ENCODE measurements around the gene OR2V1.
"Not testable (repeated sequence)": the region's sequence is repeated elsewhere in the genome, so short reads cannot be mapped to it uniquely, and the experiment has no call there.

OR2V1 gene

DNA sequence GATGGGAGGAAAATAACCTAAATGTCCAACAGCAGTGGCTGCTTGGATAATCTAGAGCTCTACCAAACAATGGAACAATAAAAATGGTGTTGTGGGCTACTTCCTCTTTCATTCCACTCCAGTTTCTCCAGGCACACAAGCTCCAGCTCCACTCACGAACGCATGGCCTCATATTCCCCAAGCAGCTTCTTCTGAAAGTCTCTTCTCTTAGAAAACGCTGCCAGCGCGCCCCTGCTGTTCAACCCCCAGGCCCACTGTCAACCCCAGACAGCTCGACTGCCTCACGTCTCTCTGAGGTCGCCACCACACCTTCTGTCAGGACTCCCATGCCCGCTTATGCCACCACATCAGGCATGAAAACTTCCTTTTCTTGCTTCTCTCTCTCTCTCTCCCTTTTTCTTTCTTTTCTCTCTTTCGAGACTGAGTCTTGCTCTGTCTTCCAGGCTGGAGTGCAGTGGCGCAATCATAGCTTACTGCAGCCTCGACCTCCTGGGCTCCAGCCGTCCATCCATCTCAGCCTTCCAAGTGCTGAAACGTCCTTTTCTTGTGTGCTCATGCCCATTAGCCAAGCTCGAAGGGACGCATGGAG, 32.6 kb upstream of the OR2V1 start:
- TF ChIP-seq GATA3 (IDR thresholded peaks at IDR 0.05; ENCODE audit: low read depth, low read length) = no peak
- TF ChIP-seq GATA2 (IDR thresholded peaks at IDR 0.05; ENCODE audit: low read depth, low read length) = no peak

DNA sequence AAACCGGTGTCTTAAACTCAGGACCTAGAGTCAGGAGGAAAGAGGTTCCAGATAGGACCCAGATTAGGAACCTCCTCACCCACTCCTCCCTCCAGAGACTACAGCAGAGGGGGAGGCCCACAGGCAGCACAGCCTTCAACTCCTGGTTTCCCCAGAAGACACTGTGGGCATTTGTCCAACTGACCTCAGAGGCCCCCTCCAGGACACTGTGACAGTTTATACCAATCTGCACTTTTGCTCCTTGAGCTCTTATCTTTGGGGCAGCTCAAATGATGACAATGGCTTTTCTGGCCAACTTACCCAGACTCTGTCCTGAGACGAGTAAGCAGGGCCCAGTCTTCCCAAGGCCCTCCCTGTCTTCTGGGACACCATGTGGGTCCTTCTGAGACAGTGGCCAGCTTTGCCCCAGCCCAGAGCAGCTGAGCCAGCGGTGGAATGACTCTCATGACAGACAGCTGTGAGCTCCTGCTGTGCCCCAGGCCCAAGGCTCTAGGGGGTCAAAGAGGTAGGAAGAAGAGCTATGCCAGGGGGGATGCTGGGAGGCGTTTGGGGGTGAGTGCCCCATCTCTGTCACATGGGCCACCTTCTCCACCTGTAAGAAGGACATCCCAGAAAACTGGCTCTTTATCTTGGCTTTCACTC, 30.7 kb upstream of the OR2V1 start:
- TF ChIP-seq GATA2 (IDR thresholded peaks at IDR 0.05; ENCODE audit: low read depth, low read length) (no peak), GATA3 (IDR thresholded peaks at IDR 0.05; ENCODE audit: low read depth, low read length) (no peak)

DNA sequence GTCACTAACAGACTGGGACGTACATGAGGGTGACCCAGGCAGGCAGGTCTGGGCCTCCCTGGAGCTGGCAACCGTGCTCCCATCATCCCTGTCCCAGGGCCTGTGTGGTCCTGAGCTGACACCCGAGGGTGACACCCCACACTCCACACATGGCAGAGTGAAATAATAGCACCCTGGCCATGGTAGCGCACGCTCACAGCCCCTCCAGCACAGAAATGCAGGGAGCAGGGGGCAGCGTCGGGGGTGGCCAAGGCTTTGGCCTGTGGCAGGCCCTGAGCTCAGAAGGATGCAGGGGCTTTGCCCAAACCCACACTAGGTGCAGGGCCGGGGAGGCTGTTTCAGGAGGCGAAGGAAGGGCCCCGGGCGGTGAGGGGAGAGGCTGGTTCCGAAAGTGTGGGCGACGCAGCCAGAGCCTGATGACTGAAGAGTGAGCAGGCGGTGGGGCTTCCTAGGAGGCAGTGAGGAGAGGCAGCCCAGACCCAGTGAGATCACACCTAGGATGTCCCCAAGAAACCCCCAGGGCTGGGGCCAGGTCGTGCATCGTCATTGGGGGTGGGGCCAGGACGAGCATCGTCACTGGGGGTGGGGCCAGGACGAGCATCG, 29.3 kb upstream of the OR2V1 start:
- TF ChIP-seq GATA2 (IDR thresholded peaks at IDR 0.05; ENCODE audit: low read depth, low read length) = no peak
- TF ChIP-seq GATA3 (IDR thresholded peaks at IDR 0.05; ENCODE audit: low read depth, low read length) = no peak

DNA sequence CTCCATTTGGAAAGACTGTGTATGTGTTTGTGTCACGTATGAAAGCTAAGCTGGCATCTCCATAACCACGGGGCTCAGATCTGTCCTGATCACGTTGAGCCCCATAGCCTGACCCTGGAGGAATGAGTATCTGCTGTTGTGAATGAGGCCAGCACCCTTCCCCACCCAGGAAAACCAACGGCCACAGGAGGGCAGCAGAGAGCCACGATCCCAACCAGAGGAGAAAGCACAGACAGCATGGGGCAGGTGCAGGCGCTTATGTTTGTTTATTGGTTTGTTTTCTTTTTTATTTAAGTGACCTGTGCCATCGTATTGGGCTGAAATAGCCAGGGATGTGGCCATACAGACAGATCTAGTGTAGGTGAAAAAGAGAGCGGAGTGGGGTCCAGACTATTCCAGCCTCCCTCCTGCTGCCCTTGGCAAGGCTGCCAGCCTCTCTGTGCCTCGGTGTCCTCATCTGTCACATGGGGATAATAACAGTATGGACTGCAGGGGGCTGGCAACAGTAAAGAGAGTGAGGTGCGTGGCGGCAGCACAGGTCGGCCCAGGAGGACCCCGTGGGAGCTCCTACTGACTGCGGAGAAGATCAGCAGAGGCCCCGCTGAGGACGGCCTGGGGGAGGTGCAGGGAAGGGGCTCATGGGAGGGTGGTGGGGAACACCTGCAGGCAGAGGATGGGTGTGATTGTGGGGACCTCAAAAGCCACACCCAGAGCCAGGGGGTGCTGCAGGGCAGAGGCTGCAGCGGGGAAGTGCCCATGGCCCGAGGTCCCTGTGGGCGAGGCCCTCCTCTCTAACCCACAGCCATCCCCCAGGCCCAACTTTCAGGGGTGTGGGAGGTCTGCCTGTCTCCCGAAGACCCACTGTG, 28.6 kb upstream of the OR2V1 start:
- TF ChIP-seq GATA2 (IDR thresholded peaks at IDR 0.05; ENCODE audit: low read depth, low read length) = no peak
- no peak for TF ChIP-seq GATA3 (IDR thresholded peaks at IDR 0.05; ENCODE audit: low read depth, low read length)

DNA sequence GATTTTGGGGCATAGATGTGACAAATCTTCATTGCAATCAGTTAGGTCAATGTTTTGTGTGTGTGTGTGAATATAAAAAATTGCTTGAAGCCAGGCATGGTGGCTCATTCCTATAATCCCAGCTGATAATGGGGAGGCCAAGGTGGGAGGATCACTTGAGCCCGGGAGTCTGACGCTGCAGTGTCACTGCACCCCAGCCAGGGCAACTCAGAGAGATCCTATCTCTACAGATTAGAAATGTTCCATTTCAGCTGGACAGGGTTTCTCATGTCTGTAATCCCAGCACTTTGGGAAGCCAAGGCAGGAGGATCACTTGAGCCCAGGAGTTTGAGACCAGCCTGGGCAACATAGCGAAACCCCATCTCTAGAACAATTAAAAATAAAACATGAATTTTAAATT, 27.9 kb upstream of the OR2V1 start:
- TF ChIP-seq GATA2 (IDR thresholded peaks at IDR 0.05; ENCODE audit: low read depth, low read length) = no peak
- no peak for TF ChIP-seq GATA3 (IDR thresholded peaks at IDR 0.05; ENCODE audit: low read depth, low read length)

DNA sequence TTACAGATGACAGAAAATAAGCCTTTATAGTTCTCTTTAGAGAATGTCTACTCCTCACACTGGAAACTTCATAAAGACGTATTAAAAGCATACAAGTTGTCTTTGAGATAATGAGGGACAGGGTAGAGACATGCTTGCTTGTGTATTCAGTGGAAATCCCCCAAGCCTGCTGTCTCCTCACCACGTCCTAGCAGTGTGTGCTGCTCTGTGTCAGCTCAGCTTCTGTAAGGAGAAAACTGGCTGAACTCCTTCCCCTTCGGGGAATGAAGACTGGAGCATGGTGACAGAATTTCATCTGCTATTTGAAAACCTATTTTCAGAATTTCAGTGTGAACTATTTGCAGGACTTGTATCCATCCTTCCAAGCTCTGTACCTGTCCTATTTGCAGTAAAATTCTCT, 25.8 kb upstream of the OR2V1 start:
- TF ChIP-seq GATA3 (IDR thresholded peaks at IDR 0.05; ENCODE audit: low read depth, low read length) (no peak), GATA2 (IDR thresholded peaks at IDR 0.05; ENCODE audit: low read depth, low read length) (no peak)

DNA sequence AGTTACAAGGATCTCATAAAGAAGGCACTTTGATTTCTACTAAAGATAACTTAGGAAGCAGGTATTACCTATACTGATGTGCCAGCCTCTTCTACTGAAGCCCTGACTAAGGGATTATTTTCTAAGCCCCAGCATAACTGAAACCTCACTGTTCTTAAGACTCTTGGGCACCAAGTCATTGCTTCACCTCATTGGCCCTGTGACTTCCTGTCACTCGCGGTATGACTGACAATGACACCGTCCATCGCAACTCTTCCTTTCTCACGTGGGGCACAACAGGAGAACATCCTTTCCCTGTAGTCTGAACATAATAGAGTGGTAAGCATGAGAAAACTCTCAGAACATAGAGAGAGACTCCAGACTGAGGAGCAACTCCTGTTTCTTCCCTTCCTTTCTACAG, 22.8 kb upstream of the OR2V1 start:
- no peak for TF ChIP-seq GATA2 (IDR thresholded peaks at IDR 0.05; ENCODE audit: low read depth, low read length)
- TF ChIP-seq GATA3 (IDR thresholded peaks at IDR 0.05; ENCODE audit: low read depth, low read length) = no peak

DNA sequence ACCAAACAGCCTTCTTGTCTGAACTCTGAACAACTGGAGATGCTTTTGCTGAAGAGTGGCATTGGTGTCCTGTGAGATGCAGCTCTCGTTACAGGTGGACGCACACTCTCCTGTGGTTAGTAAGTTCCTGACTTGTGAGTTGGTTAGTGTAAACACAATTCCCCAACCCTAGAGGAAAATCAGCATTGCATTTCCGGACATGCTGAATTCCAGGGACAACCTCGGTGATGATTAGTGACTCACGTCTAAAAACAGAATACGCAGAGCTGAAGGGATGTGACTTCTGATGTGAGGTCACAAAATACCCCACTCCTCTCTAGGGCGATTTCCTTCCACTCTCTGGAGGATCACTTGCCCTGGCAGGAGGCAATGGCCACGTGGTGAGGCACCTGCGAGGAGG, 21.4 kb upstream of the OR2V1 start:
- TF ChIP-seq GATA2 (IDR thresholded peaks at IDR 0.05; ENCODE audit: low read depth, low read length) (no peak), GATA3 (IDR thresholded peaks at IDR 0.05; ENCODE audit: low read depth, low read length) (no peak)

DNA sequence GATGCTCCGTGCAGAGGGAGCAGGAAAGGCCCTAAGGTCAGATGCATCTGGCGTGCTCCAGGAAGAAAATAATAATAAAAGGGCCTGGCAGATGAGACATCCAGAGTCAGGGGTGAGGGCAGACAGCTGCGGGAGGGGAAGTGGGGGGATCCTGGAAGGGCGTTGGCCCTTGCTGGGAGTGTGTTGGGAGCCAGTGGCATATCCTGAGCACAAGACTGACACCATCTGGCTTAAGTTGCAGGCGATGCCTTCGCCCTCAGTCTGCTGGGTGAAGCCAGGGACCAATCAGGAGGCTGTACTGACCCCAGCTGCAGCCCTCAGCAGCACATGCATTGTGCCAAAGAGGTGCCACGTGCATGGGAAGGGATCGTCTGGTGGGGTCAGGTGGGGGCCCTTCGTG, 20.2 kb upstream of the OR2V1 start:
- TF ChIP-seq GATA2 (IDR thresholded peaks at IDR 0.05; ENCODE audit: low read depth, low read length) (no peak), GATA3 (IDR thresholded peaks at IDR 0.05; ENCODE audit: low read depth, low read length) (no peak)

DNA sequence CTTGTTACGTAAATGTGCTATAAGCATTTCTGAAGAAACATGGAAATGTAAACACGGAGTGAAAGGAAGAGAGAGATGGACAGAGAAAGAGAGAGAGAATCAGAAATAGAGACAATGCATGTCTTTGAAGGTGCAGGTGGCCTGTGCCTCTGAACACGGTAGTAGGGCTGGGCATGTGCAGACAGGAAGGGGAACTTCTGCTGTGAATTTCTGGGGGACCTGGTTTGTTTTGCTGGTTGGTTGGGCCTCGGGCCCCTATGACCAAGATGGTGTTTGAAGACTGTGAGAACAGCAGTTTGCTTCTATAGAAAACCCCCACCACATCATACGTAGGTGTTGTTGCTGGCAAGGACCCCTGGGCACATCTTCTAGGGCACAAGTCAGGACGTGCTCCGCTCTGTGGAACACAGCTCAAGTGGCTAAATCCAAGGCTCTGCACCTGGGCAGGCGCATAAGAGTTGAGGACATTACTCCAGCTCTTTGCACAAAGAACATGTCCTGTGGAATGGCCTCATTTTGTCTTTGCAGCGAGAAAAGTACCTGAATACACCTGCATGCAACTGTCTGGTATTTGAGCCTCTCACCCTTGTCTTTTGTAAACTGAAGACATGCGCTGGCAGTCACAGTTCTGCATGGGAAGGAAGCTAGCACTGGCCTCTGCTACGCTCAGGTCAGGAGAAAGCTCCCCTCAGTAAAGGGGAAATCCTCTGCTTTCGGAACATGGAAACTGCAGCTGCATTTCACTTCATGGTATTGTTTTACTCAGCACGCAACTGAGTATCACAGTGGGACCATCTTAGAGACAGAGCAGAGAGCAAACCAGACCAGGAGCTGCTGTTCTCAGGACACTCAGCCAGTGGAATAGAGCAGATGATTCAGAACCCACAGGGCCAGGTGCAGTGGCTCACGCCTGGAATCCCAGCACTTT, 19.1 kb upstream of the OR2V1 start:
- no peak for TF ChIP-seq GATA2 (IDR thresholded peaks at IDR 0.05; ENCODE audit: low read depth, low read length)
- no peak for TF ChIP-seq GATA3 (IDR thresholded peaks at IDR 0.05; ENCODE audit: low read depth, low read length)

DNA sequence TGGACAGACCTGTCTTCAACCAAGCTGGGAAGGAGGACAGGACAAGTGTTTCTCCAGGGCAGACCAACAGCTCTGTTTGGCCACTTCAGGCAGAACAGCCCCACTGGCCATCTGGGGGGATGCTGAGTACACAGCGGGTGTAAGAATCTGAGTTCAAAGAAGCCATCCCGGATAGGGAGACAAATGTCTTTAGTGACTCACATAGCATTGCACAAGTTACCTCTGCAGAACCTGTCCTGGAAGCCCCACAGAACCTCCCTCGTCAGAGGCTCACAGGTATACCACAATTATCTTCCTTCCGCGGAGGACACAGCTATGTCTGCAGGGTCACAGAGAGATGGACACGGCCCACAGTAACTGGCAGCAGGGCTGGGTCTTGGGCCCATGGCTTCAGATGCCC, 18.4 kb upstream of the OR2V1 start:
- TF ChIP-seq GATA2 (IDR thresholded peaks at IDR 0.05; ENCODE audit: low read depth, low read length) (no peak), GATA3 (IDR thresholded peaks at IDR 0.05; ENCODE audit: low read depth, low read length) (no peak)

DNA sequence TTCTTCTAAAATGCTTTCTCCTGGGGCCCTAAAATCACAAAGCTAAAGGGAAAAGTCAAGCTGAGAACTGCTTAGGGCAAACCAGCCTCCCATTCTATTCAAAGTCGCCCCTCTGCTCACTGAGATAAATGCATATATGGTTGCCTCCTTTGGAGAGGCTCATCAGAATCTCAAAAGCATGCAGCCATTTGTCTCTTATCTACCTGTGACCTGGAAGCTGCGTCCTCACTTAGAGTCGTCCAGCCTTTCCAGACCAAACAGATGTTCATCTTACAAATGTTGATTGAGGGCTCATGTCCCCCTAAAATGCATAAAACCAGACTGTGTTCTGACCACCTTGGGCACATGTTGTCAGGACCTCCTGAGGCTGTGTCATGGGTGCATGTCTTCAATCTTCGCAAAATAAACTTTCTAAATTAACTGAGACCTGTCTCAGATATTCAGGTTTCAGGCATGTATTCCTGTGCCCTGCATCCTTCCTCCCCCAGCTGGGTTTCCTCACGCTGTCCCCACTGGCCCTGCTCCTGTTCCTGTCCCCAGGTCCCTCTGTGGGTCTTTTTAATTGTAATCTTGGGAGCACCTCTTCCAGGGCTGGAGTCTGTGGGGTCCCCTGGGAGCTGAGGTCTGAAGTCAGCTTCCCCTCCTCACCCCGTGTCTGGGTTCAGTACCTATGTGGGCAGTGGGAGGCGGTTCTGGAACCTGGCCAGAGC, 16.1 kb upstream of the OR2V1 start, which contains the start of gene OR2V2:
Gene OR2V2 (plus strand): TSS at position 660 of the 710 bp plus-strand sequence. CDS start 7,357 bp downstream, outside the sequence.
- TF ChIP-seq GATA3, GATA2 (IDR thresholded peaks at IDR 0.05; ENCODE audit: low read depth, low read length): not testable (repeated sequence)

DNA sequence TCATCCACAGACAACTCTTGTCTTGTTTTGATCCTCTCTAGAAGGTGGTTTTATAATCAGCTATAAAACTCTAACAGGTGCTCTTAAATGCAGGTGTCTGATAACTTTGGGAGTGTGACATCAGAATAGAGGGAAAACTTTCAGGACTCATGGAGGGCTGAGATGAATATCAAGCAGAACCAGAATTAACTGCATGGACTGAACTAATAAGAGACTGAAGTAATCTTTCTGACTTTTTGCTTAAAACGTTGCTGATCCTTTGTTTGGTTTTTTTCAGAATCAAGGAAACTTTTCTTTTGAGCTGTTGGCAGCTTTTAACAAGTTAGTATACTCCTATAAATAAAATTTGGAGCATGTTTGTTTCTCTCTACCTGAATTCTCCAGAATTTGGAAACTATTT, 14.2 kb upstream of the OR2V1 start:
- TF ChIP-seq GATA2 (IDR thresholded peaks at IDR 0.05; ENCODE audit: low read depth, low read length) = no peak
- TF ChIP-seq GATA3 (IDR thresholded peaks at IDR 0.05; ENCODE audit: low read depth, low read length) = no peak
